Esophagus muscularis mucosa (tissue), 3 donors: ENCODE results near the gene ANKRD13D.
A peak's percentile ranks its signal among the peaks of the same experiment; 100 is the strongest.

Experiments
- POLR2AphosphoS5 ChIP-seq, 2 donors: sonication (generic); formaldehyde crosslinking; IDR thresholded peaks; one replicate each; pipeline ENCODE4 v1.6.1; 2017; ENCODE audit warnings: antibody characterized with exemption in 2 of 2
- TF ChIP-seq, protein P1 (sequence below), 3 experiments: fragments of 200-600 bp in 2 of 3; fragments of 450-650 bp in 1 of 3; sonication (generic) in 2 of 3; IDR thresholded peaks; one replicate each; pipeline ENCODE4 v1.5.1; 2017 to 2019; ENCODE audit warnings: antibody characterized with exemption in 3 of 3, mild to moderate bottlenecking in 2 of 3, moderate library complexity in 1 of 3

DNA sequence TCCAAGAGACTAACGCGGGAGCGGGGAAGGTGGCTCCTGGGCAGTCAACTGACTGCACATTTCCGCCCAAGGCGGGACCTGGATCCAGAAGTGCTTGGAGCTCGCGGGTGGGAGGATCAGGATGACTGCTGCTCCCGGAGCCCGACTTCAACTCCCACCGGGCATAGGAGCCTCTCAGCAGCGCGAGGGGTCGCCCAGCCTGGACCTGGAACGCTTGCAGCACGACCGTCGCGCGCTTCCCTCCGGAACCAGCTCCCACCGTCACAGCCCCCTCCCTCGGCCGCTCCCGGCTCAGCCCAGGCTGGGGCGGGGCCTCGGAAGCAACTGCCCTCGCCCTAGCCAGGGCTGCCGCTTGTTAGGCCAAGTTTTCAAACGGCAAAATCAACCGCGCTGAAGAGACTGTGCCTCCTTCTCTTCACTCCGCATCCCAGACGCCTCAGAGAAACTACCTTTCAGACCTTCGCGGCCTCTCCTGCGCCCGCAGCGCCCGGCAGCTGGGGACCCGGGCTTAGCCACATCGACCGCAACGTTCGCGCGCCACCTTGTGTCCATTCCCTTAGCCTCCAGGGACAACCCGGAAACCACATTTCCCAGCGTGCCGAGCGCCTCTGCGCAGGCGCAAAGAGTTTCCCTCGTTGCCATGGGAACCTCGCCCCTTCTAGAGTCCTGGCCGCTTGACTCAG, 28.2 kb downstream of the ANKRD13D start:
- TF ChIP-seq POLR2AphosphoS5 (IDR thresholded peaks at IDR 0.05) = peak; percentile 70 to 88
- TF ChIP-seq, protein P1, sequence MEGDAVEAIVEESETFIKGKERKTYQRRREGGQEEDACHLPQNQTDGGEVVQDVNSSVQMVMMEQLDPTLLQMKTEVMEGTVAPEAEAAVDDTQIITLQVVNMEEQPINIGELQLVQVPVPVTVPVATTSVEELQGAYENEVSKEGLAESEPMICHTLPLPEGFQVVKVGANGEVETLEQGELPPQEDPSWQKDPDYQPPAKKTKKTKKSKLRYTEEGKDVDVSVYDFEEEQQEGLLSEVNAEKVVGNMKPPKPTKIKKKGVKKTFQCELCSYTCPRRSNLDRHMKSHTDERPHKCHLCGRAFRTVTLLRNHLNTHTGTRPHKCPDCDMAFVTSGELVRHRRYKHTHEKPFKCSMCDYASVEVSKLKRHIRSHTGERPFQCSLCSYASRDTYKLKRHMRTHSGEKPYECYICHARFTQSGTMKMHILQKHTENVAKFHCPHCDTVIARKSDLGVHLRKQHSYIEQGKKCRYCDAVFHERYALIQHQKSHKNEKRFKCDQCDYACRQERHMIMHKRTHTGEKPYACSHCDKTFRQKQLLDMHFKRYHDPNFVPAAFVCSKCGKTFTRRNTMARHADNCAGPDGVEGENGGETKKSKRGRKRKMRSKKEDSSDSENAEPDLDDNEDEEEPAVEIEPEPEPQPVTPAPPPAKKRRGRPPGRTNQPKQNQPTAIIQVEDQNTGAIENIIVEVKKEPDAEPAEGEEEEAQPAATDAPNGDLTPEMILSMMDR (IDR thresholded peaks at IDR 0.05) = peak; percentile 92 to 99 (median 96)
